ENCODE data around the gene RTN3. TPM values are rescaled to one million over a fixed set of nuclear protein-coding genes. Genes with fewer than 3 reads are reported as not detected.

RTN3 gene
- total RNA-seq, 4 donors from 2014 or later = 47.9 to 132 (median 101) TPM

DNA sequence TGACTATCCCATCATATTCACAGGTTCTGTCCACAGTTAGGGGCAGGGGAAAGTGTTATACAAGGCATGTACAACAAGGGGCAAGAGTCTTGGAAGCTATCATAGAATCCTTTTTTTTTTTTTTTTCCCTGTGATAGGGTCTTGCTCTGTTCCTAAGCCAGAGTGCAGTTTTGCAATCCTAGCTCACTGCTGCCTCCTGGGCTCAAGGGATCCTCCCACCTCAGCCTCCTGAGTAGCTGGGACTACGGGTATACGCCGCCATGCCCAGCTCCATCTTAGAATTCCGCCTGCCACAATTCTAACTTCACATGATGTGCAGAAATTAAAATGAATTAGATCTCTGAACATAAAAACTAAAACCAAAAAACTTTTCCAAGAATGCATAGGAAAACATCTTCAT lies 55.6 kb downstream of the RTN3 start:
- H3K4me3 ChIP-seq = no peak overlapping the region
- H3K4me1 ChIP-seq = no peaks in the 10 kb centered on the region
- TF ChIP-seq, protein P1, sequence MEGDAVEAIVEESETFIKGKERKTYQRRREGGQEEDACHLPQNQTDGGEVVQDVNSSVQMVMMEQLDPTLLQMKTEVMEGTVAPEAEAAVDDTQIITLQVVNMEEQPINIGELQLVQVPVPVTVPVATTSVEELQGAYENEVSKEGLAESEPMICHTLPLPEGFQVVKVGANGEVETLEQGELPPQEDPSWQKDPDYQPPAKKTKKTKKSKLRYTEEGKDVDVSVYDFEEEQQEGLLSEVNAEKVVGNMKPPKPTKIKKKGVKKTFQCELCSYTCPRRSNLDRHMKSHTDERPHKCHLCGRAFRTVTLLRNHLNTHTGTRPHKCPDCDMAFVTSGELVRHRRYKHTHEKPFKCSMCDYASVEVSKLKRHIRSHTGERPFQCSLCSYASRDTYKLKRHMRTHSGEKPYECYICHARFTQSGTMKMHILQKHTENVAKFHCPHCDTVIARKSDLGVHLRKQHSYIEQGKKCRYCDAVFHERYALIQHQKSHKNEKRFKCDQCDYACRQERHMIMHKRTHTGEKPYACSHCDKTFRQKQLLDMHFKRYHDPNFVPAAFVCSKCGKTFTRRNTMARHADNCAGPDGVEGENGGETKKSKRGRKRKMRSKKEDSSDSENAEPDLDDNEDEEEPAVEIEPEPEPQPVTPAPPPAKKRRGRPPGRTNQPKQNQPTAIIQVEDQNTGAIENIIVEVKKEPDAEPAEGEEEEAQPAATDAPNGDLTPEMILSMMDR (IDR thresholded peaks at IDR 0.05) = no peak
- no peak for TF ChIP-seq POLR2A (IDR thresholded peaks at IDR 0.05)
- H3K27me3 ChIP-seq = no peaks in the 10 kb centered on the region
- H3K36me3 ChIP-seq = no peaks in the 10 kb centered on the region
- no peak overlapping the region for H3K27ac ChIP-seq
- H3K9me3 ChIP-seq = no peaks in the 10 kb centered on the region
- no peak for DNase-seq

DNA sequence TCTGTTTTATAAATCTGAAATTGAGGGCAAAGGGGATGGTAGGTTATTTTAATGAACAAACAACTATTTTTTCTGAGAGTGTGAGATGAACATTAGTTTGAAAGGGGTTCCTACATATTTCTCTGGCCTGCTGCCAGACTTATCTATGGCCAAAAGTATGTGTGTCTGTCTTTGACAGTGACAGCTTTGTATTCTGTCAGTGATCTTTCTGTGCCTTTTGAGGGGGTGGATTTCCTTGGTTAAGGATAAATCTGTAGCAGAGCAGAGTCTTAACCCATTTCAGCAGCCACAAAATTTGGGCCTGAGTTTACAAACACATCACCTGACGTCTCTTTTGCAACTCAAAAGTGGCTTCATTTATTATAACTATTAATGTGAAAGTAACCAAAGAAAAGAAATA lies 56.4 kb downstream of the RTN3 start:
- no peaks in the 10 kb centered on the region for H3K4me1 ChIP-seq
- TF ChIP-seq POLR2A (IDR thresholded peaks at IDR 0.05) = no peak
- TF ChIP-seq, protein P1 (IDR thresholded peaks at IDR 0.05) = no peak
- DNase-seq = no peak

DNA sequence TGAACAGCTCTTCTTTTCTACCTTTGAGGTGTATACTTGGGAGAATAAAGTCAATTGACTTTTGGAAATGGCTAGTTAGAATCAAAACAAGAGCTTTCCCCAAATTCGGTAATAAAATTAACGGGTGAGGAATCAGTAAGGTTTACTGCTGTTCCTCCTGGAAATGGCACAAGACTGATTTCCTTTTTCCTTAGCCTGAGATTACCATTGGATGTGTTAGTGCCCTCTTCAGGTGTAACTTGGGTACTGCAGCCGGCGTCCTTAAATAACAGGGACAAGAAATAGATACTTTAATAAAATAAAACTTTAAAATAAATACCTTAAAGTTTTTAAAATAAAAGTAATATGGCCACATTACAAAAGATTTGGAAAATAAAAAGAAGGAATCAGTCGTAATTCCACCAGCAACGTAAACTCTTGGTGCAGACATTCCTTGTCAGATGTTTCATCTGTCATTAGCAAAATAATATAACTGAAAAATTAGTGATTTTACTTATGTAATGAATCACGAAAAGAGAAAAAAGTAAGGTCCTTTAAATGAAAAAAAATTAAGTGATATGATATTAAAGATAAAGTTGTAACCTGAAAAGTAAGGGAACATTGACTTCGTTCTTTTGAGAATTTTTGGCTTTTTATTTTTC lies 57.5 kb downstream of the RTN3 start:
- Histone ChIP-seq H3K4me3 (no peak overlapping the region), H3K9me3 (no peaks in the 10 kb centered on the region), H3K27me3 (no peaks in the 10 kb centered on the region), H3K36me3 (peaks cover 0 to 3% (median 0%) of the 10 kb centered on the region in 3 donors), H3K4me1 (no peaks in the 10 kb centered on the region), H3K27ac (no peak overlapping the region)
- TF ChIP-seq, protein P1 (IDR thresholded peaks at IDR 0.05) = peak; percentile 81 to 98 (median 88)
- TF ChIP-seq POLR2A (IDR thresholded peaks at IDR 0.05) = no peak
- peak; percentile 66 to 92 (median 81) for DNase-seq

More for the DNA sequence above, 56.4 kb downstream of the RTN3 start:
- no peak overlapping the region for H3K27ac ChIP-seq
- H3K27me3 ChIP-seq = no peaks in the 10 kb centered on the region
- H3K36me3 ChIP-seq = no peaks in the 10 kb centered on the region
- H3K9me3 ChIP-seq = no peaks in the 10 kb centered on the region
- H3K4me3 ChIP-seq = no peak overlapping the region

DNA sequence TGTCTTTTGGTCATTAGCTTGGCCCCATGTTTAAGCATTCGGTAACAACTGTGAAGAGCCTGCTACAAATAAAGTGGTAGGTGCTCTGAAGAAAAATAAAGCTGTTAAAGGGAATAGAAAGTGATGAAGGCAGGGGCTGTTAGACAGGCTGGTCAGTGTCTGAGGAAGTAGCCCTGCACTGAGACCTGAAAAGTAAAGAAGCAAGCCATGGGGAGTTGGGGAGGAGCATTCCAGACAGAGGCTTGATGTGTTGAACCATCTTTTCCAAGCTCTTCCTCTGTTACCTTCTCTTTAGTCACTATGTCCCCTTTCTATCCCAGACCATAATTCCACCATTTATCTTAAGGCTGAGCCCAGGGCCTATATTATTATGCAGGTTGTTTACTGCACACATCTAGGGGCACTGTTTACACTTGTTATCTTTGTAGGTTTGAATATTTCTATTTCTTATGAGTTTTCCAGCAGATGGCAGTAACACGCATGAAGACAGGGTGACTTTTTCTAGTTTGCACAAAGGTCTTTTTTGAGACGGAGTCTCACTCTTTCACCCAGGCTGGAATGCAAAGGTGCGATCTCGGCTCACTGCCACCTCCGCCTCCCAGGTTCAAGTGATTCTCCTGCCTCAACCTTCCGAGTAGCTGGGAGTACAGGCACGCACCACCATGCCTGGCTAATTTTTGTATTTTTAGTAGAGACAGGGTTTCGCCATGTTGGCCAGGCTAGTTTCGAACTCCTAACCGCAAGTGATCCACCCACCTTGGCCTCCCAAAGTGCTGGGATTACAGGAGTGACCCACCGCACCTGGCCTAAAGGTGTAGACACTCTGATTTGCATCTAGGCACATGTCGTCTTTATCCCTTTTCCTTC lies 64.2 kb downstream of the RTN3 start:
- Histone ChIP-seq H3K27me3 (no peaks in the 10 kb centered on the region), H3K36me3 (peaks cover 0 to 9% (median 0%) of the 10 kb centered on the region in 3 donors), H3K4me1 (no peaks in the 10 kb centered on the region), H3K4me3 (no peak overlapping the region), H3K9me3 (no peaks in the 10 kb centered on the region), H3K27ac (no peak overlapping the region)
- no peak for DNase-seq
- TF ChIP-seq, protein P1 (IDR thresholded peaks at IDR 0.05) = peak in 3 of 6 experiments; percentile 22 to 41 (median 25)
- no peak for TF ChIP-seq POLR2A (IDR thresholded peaks at IDR 0.05)

DNA sequence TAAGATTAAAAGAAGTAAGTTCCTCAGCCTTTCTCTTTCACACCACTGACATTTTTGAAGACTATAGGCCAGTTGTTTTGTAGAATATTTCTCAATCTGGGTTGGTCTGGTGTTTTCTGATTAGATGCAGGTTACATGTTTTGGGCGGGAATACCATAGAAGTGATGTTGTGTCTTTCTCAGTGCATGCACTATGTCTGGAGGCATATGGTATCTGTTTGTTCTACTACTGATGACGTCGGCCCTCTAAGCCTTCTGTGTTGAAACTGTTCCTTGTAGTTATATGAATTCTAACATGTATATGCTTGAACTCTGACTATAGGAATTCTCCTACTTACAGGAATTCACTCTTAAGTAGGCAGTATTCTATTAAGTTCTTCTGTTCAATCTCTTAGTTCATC lies 65.7 kb downstream of the RTN3 start:
- no peak for DNase-seq
- H3K27me3 ChIP-seq = no peaks in the 10 kb centered on the region
- H3K9me3 ChIP-seq = no peaks in the 10 kb centered on the region
- no peak overlapping the region for H3K27ac ChIP-seq
- H3K4me3 ChIP-seq = no peak overlapping the region
- TF ChIP-seq, protein P1 (IDR thresholded peaks at IDR 0.05) = no peak
- TF ChIP-seq POLR2A (IDR thresholded peaks at IDR 0.05) = no peak
- no peaks in the 10 kb centered on the region for H3K4me1 ChIP-seq
- H3K36me3 ChIP-seq = peaks cover 0 to 23% (median 0%) of the 10 kb centered on the region in 3 donors
